Stimulated activated CD4-positive, alpha-beta T cell treated with anti-CD3 and anti-CD28 coated beads, Interleukin-15, amount 100 ng/mL, for 24 hours (primary cell): ENCODE data around the gene ACHE.
A peak's percentile ranks its signal among the peaks of the same experiment; 100 is the strongest.

Source experiments
- DNase-seq: peaks from one replicate; pipeline ENCODE4 v3.0.0-alpha.2; 2020

Gene ACHE

DNA sequence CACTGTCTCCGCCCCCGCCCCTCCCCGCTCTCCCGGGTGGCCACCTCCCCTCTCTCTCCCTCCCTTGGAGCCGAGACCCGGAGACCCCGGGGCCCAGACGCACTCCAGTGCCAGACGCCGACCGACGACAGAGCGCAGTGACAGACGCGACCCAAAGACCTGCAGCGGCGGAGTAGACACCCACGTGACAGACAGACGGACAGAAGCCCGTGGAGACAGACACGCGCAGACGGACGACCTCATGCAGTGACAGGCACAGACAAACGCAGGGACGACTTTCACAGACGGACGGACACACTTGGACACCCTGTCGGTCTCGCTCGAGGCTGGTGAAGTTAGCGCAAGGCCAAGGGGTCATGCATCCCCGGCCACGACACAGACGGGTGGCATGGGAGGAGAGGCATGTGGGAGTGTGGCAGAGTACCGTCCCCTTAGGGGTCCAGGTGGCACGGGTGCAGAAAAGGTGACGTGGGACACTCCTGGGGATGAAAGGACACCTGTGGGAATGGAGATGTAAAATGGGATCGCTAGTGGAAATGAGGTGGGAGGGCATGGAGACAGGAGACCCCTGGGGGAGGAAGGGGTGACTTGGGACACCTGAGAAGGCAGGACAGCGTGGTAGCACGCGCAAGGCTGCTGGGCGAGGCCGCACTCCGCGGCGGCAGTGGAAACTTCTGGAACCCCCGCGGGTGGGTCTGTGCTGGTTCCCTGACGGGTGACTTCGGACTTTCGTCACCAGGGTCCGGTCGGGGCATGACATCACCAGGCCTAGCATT is 456 bp upstream of the ACHE start:
- DNase-seq = peak; percentile 53

GRCh38 chr7:100894860-100895700 is 608 bp downstream of the ACHE start:
- DNase-seq = peak; percentile 68

- no peak for DNase-seq
Observed at GRCh38 chr7:100893910-100894721, 1.6 kb downstream of the ACHE start.

GRCh38 chr7:100893318-100893895 is 2.3 kb downstream of the ACHE start:
- no peak for DNase-seq

DNA sequence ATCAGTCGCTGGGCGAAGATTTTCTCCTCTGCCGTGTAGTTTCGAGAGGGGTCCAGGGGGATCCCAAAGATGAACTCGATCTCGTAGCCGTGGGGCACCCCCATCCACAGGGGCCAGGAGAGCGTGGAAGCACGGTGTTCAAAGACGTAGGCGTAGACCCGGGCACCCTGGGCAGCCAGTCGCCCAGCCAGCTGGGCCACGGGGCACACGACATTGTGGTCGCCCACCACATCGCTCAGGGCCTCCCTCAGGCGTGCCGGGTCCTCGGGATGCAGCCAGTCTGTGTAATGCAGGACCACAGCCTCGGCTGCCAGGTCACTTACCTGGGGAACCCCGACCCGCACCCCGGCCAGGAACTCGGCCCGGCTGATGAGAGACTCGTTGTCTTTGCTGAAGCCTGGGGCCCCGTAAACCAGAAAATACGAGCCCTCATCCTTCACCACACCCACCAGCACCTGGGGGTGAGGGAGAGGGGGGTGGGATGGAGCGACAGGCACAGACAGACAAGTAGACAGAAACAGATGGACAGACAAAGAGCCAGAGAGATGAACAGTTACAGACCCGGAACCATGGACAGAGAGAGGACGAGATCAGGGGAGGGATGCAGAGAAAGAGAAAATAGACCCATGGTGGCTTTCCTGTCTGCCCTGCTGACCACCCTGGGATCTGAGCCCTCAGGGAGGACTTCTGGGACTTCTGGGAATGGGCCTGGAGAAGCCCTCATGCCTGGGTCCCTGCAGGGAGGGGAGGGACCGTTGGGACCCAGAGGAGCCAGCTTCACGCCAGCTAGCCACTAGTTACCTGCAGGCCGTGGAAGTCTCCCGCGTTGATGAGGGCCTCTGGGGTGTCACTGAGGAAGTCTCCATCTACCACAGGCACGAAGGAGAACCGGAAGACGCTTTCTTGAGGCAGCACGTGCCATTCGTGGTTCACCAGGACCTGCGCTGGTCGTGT is 3.0 kb downstream of the ACHE start:
- DNase-seq = no peak

GRCh38 chr7:100891568-100892247 is 4.0 kb downstream of the ACHE start:
- no peak for DNase-seq

- peak; percentile 29 for DNase-seq
Observed at GRCh38 chr7:100890653-100891567, 4.8 kb downstream of the ACHE start.

GRCh38 chr7:100888988-100889750 is 6.5 kb downstream of the ACHE start, which contains the start of gene UFSP1:
Gene UFSP1 (minus strand): TSS chr7:100889715. CDS start chr7:100889271, 444 bp downstream.
- DNase-seq = no peak

DNA sequence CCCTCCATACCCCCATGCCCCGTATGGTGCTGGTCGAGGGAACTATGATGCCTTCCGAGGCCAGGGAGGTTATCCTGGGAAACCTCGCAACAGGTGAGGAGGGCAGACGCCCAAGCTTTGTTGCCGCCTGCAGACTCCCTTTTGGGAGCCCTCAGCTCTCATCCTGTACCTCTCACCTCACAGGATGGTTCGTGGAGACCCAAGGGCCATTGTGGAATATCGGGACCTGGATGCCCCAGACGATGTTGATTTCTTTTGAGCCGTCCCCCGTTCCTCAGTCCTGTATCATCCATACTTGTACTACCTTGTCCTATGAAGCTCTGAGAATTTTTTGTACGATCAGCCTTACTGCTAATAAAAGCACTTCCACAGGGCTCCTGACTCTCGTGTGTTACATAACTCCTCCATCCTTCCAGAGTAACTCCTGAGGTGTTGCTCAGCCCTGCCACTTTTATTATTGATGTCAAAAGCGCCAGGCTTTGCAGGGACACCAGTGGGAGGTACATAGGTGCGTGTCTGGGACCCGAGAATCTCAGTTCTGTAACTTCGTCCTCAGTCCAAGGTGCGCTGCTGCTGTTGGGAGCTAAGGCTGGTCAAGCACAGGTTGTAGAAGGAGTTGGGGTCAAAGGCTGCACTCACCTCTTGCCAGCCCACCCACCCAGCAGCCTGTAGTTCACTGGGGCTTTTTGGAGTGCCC is 7.2 kb downstream of the ACHE start:
- no peak for DNase-seq

DNA sequence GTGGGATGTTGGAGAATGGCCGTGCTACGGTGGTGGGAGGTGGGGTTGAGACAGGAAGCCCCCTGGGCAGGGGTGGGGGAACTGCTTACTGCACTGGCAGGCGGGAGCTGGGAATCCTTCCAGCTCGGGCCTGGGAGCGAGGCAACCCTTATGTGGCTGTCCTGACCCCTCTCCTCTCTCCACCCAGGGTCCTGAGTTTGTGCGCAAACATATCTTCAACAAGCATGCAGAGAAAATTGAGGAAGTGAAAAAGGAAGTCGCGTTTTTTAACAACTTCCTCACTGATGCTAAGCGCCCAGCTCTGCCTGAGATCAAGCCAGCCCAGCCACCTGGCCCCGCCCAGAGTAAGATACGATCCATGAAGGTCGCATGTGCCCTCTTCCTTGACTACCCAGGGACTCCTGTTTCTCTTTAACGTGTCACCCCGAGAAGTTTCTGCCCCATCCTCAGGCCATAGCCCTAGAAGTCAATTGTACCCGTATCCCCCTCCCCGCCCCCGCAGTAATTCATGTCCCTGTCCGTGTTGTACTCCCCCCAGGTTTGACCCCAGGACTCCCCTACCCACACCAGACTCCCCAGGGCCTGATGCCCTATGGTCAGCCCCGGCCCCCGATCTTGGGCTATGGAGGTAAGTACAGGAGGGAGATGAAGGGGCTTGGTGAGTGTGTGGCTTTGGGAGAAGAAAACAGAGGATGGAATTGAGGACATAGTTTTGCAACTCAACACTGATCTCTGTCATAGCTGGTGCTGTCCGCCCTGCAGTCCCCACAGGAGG is 8.0 kb downstream of the ACHE start:
- peak; percentile 71 for DNase-seq

- peak; percentile 41 for DNase-seq
Observed at GRCh38 chr7:100886936-100887515, 8.7 kb downstream of the ACHE start.

DNA sequence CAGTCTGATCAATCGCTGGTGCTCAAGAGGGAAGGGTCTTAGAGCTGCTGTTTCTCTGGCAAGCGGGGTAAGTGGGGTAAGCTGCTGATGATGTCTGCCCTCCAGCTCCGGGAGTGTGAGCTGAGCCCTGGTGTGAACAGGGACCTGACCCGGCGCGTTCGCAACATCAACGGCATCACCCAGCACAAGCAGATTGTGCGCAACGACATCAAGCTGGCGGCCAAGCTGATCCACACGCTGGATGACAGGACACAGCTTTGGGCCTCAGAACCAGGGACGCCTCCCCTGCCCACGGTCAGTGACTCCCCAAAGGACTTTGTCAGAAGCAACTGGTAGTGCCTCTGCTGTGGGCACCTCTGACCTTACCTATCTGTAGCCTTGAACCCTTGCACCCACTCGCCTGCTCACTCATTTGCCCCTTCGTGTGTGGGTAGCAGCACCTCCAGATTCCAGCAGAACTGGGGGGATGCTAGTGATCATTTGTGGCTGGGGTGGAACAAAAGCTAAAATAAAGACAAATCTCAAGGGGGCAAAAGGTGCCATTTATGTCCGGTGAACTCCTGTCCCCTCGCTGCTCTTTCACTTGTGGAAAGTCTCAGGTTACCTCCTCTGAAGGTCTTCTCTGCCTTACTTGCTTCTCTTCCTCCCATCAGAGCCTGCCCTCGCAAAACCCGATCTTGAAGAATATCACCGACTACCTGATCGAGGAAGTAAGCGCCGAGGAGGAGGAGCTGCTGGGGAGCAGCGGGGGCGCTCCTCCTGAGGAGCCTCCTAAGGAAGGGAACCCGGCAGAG is 9.3 kb downstream of the ACHE start:
- DNase-seq = no peak

GRCh38 chr7:100885440-100886141 is 10.1 kb downstream of the ACHE start:
- no peak for DNase-seq

DNA sequence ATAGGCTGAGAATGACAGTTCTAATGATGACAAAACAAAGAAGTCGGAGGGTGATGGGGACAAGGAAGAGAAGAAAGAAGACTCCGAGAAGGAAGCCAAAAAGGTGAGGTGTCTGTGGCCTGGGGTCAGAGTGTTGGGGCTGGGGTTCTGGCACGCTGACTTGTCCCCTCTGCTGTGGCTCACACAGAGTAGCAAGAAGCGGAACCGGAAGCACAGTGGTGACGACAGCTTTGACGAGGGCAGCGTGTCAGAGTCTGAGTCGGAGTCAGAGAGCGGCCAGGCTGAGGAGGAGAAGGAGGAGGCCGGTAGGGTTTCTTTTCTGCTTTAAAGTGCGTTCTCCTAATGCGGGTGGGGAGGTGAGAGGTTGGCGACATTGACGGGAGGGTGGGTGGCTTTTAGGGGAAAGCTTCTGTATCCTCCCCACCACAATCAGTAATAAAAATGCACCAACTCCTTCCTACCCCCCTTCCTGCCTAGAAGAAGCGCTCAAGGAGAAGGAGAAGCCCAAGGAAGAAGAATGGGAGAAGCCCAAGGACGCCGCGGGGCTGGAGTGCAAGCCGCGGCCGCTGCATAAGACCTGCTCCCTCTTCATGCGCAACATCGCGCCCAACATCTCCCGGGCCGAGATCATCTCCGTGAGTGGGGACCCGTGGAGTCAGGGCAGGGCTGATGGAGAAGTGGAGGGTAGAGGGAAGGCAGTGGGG is 10.8 kb downstream of the ACHE start:
- DNase-seq = no peak
